Tibial artery (tissue), 4 donors: ENCODE results near the gene GYPA.
"Not testable (repeated sequence)": the region's sequence is repeated elsewhere in the genome, so short reads cannot be mapped to it uniquely, and the experiment has no call there.

Experiments used
- DNase-seq, 2 donors: peaks; one replicate each; pipeline ENCODE4 v3.0.0-alpha.2; 2019
- H3K27ac ChIP-seq, 2 donors: fragments of 200-600 bp; sonication (generic) in 1 of 2; 1 replicate in 1 of 2; 2 replicates in 1 of 2; pipeline ENCODE4 v1.5.1; 2018 to 2019; ENCODE audit warnings: mild to moderate bottlenecking in 1 of 2
- H3K27me3 ChIP-seq, 2 donors: fragments of 200-600 bp; sonication (generic) in 1 of 2; one replicate each; pipeline versions ENCODE4 v1.5.1 to v1.6.0; 2016 to 2019
- H3K36me3 ChIP-seq, 3 donors: fragments of 200-600 bp; sonication (generic) in 2 of 3; one replicate each; pipeline ENCODE4 v1.5.1; 2016 to 2019; ENCODE audit warnings: mild to moderate bottlenecking in 2 of 3
- H3K4me1 ChIP-seq, 4 donors: fragments of 200-600 bp; sonication (generic) in 2 of 4; 1 replicate in 3 of 4; 2 replicates in 1 of 4; pipeline ENCODE4 v1.5.1; 2016 to 2019
- H3K4me3 ChIP-seq, 2 donors: fragments of 200-600 bp; sonication (generic) in 1 of 2; 1 replicate in 1 of 2; 2 replicates in 1 of 2; pipeline ENCODE4 v1.5.1; 2018 to 2019; ENCODE audit warnings: mild to moderate bottlenecking in 2 of 2
- H3K9me3 ChIP-seq, 3 donors: fragments of 200-600 bp; sonication (generic) in 1 of 3; one replicate each; pipeline ENCODE4 v1.5.1; 2016 to 2019
- CTCF ChIP-seq, 2 experiments: fragments of 200-600 bp in 1 of 2; fragments of 450-650 bp in 1 of 2; IDR thresholded peaks; one replicate each; pipeline ENCODE4 v1.5.1; 2017 to 2019; ENCODE audit warnings: antibody characterized with exemption in 2 of 2, mild to moderate bottlenecking in 1 of 2, moderate library complexity in 1 of 2
- intact Hi-C: fragments of 100-400 bp; cut with DNase I; formaldehyde crosslinking; loops from one replicate; pipeline ENCODE4 v1.15.0; 2023; ENCODE audit warnings: low total_unique reads

The GYPA gene

DNA sequence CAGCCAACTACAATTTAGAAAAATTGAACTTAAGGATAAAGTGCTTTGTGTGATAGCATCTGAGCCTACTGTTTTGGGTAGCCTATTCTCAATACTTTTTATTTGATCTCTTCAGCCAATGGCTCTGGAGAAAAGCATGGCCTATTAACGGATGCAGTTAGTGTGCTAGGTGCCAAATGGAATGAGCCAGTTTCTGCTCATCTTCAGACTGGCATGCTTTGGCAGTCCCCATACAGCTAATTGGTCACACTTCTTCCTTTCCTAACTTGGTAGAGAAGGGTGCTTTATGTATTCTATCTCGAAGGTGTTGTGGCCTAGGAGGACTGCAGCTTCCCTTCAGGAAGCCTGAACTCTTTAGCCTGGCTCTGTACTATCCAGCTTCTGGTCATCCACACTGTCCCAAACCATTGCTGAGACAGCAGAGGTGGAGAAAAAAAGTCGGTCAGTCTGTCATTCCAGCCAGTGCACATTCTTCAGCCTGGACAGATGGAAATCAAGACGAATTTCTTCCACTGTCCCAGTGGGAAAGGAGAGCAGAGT lies 11.1 kb downstream of the GYPA start:
- H3K9me3 ChIP-seq, intact Hi-C loops, DNase-seq, H3K27ac ChIP-seq, H3K36me3 ChIP-seq, H3K4me1 ChIP-seq, H3K4me3 ChIP-seq, H3K27me3 ChIP-seq: not testable (repeated sequence)

GRCh38 chr4:144128709-144129320 lies 11.7 kb downstream of the GYPA start:
- intact Hi-C loops, H3K4me1 ChIP-seq, H3K36me3 ChIP-seq: not testable (repeated sequence)

GRCh38 chr4:144125109-144125508 lies 15.4 kb downstream of the GYPA start:
- H3K27ac ChIP-seq, H3K27me3 ChIP-seq, DNase-seq, H3K4me3 ChIP-seq, H3K36me3 ChIP-seq, H3K9me3 ChIP-seq, intact Hi-C loops, H3K4me1 ChIP-seq: not testable (repeated sequence)

More at GRCh38 chr4:144128709-144129320, 11.7 kb downstream of the GYPA start:
- DNase-seq, H3K27ac ChIP-seq, H3K4me3 ChIP-seq, H3K27me3 ChIP-seq, H3K9me3 ChIP-seq: not testable (repeated sequence)

DNA sequence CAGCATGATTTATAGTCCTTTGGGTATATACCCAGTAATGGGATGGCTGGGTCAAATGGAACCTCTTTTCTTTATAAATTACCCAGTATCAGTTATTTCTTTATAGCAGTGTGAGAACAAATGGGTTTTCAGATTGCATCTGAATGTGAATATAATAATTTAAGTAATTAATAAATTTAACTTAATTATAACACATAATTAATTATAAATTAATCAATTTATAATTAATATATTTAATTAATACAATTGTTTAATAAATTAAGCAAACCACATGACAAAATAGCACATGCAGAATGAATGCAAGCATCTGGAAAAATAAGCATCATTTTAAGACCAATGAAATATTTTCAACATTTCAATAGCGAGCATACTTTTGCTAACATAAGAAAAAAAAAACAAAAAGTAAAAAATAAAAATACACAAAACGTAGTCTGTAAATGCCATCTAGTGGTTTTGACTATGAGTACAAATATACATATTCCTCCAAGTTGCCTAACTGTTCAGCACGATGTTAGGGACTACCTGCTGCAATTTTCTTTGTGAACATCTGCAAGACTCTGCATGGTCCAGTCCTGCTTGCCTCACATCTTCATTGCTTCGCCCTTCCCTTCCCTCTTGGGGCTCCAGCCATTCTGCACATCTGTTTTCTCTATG lies 16.4 kb downstream of the GYPA start:
- intact Hi-C loops, H3K27me3 ChIP-seq, DNase-seq, H3K9me3 ChIP-seq, H3K36me3 ChIP-seq, H3K4me3 ChIP-seq, H3K27ac ChIP-seq, H3K4me1 ChIP-seq: not testable (repeated sequence)

DNA sequence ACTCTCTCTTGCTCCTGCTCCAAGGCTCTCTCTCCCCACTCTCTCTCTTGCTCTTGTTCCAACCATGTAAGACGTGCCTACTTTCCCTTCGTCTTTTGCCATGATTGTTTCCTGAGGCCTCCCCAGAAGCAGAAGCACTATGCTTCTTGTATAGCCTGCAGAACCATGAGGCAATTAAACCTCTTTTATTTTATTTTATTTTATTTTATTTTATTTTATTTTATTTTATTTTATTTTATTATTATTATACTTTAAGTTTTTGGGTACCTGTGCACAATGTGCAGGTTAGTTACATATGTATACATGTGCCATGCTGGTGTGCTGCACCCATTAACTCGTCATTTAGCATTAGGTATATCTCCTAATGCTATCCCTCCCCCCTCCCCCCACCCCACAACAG lies 17.2 kb downstream of the GYPA start:
- DNase-seq, H3K4me1 ChIP-seq, H3K27me3 ChIP-seq, H3K9me3 ChIP-seq, H3K27ac ChIP-seq, H3K4me3 ChIP-seq, intact Hi-C loops, H3K36me3 ChIP-seq: not testable (repeated sequence)

DNA sequence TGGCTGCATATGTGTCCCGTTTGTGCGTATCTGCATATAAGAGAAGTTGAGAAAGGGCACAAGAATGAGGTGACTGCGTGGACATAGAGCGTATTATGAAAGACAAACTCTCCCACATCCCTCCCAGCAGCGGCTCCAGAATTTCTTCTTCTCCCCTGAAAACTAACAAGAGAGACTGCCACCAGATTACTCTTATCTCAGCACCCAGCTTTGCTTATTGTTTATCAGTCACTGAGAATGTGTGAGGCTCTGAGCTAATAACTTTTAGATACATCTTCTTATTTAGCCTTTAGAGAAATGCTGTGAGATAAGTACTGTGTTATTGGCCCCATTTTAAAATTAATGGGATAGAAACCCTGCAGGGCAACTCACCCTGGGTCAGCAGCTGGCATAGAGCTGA lies 20.8 kb downstream of the GYPA start:
- H3K27ac ChIP-seq, H3K36me3 ChIP-seq, H3K4me3 ChIP-seq, H3K27me3 ChIP-seq, DNase-seq, intact Hi-C loops, H3K9me3 ChIP-seq, H3K4me1 ChIP-seq: not testable (repeated sequence)

DNA sequence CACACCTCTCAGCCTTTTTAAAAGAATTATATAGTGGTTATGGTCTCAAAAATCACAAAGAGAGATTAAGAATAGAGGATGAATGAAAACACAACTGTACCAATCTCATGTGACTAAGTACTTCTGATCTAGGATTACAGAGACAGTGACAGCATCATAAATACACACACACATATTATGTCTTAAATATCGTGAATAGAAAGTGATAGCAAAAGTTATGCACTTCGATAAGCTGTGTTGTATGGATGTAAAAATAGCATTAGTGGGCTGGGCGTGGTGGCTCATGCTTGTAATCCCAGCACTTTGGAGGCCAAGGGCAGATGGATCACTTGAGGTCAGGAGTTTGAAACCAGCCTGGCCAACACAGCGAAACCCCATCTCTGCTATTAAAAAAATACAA lies 25.0 kb downstream of the GYPA start:
- intact Hi-C loops, result no loop called here
- H3K27me3 ChIP-seq, result no peaks in the 10 kb centered on the region
- no peak overlapping the region for H3K27ac ChIP-seq
- H3K36me3 ChIP-seq, result no peaks in the 10 kb centered on the region
- no peak for DNase-seq
- H3K9me3 ChIP-seq, result no peaks in the 10 kb centered on the region
- TF ChIP-seq CTCF (IDR thresholded peaks at IDR 0.05), result no peak
- H3K4me3 ChIP-seq, result no peak overlapping the region
- no peaks in the 10 kb centered on the region for H3K4me1 ChIP-seq

DNA sequence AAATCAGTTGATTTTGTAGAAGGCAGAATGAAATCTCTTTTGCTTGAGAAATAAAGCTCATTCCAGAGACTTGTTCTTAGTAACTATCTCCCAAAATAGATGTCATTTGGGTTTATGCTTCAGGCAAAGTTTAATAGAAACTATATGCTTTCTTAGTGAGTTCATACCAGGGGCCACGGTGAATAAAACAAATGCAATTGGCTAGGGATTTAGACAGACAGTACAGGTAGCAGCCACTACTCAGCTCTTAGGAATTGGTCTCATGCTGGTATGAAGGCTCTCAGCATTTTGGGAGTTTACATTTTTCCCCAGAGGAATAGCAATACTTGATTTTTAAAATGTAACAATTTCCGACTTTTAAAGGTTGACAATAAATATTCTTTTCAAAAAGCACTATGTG lies 27.0 kb downstream of the GYPA start:
- intact Hi-C loops, result no loop called here
- no peaks in the 10 kb centered on the region for H3K9me3 ChIP-seq
- no peak overlapping the region for H3K27ac ChIP-seq
- no peak for TF ChIP-seq CTCF (IDR thresholded peaks at IDR 0.05)
- no peaks in the 10 kb centered on the region for H3K27me3 ChIP-seq
- no peak for DNase-seq
- no peak overlapping the region for H3K4me3 ChIP-seq
- no peaks in the 10 kb centered on the region for H3K36me3 ChIP-seq
- H3K4me1 ChIP-seq, result no peaks in the 10 kb centered on the region
